Liver (tissue), 3 donors: ENCODE data around the gene HMX1.

Experiments used
- EGR1 ChIP-seq, 2 donors: IDR thresholded peaks; 2 replicates each; pipeline ENCODE4 v1.6.1; 2016 to 2018; ENCODE audit warnings: antibody characterized with exemption in 2 of 2, low read depth in 2 of 2
- GABPA ChIP-seq, 2 donors: IDR thresholded peaks in 1 of 2; conservative IDR thresholded peaks in 1 of 2; 2 replicates each; pipeline ENCODE4 v1.6.1; 2016; ENCODE audit warnings: antibody characterized with exemption in 2 of 2, mild to moderate bottlenecking in 1 of 2, moderate library complexity in 1 of 2
- JUND ChIP-seq, 2 donors: IDR thresholded peaks; 2 replicates each; pipeline ENCODE4 v1.6.1; 2016; ENCODE audit warnings: antibody characterized with exemption in 2 of 2
- NR2F2 ChIP-seq: IDR thresholded peaks from 2 replicates; pipeline ENCODE4 v1.6.1; 2016; ENCODE audit warnings: antibody characterized with exemption
- RAD21 ChIP-seq, 2 donors: IDR thresholded peaks; 2 replicates each; pipeline ENCODE4 v1.6.1; 2016; ENCODE audit warnings: antibody characterized with exemption in 2 of 2, mild to moderate bottlenecking in 2 of 2
- SP1 ChIP-seq: IDR thresholded peaks from 2 replicates; pipeline ENCODE4 v1.6.1; 2018; ENCODE audit warnings: antibody characterized with exemption, mild to moderate bottlenecking
- TAF1 ChIP-seq: conservative IDR thresholded peaks from 2 replicates; pipeline ENCODE4 v1.6.1; 2016; ENCODE audit warnings: antibody characterized with exemption, mild to moderate bottlenecking
- TF ChIP-seq, protein P1 (sequence below): fragments of 150-350 bp; IDR thresholded peaks from 2 replicates; pipeline ENCODE4 v1.5.1; 2017; ENCODE audit warnings: improper control_type of control experiment, low read depth, low read length; ENCODE audit not compliant: missing input control
- TF ChIP-seq, protein P2 (sequence below): IDR thresholded peaks from 2 replicates; pipeline ENCODE4 v1.6.1; 2016; ENCODE audit warnings: antibody characterized with exemption
- TF ChIP-seq, protein P3 (sequence below): IDR thresholded peaks from 2 replicates; pipeline ENCODE4 v1.6.1; 2016; ENCODE audit warnings: antibody characterized with exemption, mild to moderate bottlenecking
- TF ChIP-seq, protein P4 (sequence below): IDR thresholded peaks from 2 replicates; pipeline ENCODE4 v1.6.1; 2016; ENCODE audit warnings: antibody characterized with exemption
- donor health status: healthy.
- donor health status: healthy.

DNA sequence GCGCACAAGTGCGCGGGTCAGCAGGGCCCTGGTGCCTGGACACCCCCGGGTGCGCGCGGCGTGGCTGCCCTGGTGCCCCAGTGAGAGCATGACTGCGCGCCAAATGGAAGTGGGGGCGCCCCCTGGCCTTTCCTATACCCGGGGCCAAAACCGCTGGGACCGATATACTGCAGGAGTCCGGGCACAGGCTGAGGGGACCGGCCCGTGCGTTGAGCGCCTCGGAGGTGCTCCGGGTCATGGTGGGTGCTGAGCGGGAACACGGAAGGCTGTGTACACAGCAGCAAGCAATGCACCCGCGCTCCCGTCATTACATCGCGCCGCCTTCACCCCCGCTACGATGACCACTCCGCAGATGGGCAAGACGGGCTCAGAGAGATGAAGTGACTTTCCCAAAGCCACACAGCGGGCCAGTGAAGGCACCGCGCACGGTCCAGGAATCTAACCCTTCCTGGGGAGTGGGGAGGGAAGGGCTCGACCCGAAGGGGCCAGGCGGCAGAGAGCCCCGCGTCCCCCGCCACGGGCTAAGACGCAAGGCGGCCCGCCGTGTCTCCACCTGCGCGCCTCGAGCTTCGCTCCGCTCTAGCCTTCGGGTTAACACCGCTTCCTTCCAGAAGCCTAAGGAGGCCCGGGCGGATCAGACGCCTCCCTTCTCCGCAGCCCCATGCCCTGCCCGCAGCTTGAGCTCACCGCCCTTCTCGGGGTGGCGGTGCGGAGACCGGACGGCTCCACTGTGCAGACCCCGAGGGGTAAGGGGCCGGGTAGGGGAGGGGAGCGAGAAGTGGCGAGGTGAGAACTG is 11.3 kb downstream of the HMX1 start:
- TF ChIP-seq, protein P1, sequence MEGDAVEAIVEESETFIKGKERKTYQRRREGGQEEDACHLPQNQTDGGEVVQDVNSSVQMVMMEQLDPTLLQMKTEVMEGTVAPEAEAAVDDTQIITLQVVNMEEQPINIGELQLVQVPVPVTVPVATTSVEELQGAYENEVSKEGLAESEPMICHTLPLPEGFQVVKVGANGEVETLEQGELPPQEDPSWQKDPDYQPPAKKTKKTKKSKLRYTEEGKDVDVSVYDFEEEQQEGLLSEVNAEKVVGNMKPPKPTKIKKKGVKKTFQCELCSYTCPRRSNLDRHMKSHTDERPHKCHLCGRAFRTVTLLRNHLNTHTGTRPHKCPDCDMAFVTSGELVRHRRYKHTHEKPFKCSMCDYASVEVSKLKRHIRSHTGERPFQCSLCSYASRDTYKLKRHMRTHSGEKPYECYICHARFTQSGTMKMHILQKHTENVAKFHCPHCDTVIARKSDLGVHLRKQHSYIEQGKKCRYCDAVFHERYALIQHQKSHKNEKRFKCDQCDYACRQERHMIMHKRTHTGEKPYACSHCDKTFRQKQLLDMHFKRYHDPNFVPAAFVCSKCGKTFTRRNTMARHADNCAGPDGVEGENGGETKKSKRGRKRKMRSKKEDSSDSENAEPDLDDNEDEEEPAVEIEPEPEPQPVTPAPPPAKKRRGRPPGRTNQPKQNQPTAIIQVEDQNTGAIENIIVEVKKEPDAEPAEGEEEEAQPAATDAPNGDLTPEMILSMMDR: no peak
- TF ChIP-seq, protein P2, sequence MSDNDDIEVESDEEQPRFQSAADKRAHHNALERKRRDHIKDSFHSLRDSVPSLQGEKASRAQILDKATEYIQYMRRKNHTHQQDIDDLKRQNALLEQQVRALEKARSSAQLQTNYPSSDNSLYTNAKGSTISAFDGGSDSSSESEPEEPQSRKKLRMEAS: no peak
- TF ChIP-seq TAF1 (no peak), RAD21 (IDR thresholded peaks at IDR 0.05) (no peak), JUND (IDR thresholded peaks at IDR 0.05) (no peak), NR2F2 (no peak), SP1 (no peak), EGR1 (IDR thresholded peaks at IDR 0.05; ENCODE audit: low read depth in 2 of 2) (no peak), GABPA (IDR thresholded peaks at IDR 0.05 in 1 of 2, conservative IDR thresholded peaks at IDR 0.05 in 1 of 2) (no peak)
- TF ChIP-seq, protein P3, sequence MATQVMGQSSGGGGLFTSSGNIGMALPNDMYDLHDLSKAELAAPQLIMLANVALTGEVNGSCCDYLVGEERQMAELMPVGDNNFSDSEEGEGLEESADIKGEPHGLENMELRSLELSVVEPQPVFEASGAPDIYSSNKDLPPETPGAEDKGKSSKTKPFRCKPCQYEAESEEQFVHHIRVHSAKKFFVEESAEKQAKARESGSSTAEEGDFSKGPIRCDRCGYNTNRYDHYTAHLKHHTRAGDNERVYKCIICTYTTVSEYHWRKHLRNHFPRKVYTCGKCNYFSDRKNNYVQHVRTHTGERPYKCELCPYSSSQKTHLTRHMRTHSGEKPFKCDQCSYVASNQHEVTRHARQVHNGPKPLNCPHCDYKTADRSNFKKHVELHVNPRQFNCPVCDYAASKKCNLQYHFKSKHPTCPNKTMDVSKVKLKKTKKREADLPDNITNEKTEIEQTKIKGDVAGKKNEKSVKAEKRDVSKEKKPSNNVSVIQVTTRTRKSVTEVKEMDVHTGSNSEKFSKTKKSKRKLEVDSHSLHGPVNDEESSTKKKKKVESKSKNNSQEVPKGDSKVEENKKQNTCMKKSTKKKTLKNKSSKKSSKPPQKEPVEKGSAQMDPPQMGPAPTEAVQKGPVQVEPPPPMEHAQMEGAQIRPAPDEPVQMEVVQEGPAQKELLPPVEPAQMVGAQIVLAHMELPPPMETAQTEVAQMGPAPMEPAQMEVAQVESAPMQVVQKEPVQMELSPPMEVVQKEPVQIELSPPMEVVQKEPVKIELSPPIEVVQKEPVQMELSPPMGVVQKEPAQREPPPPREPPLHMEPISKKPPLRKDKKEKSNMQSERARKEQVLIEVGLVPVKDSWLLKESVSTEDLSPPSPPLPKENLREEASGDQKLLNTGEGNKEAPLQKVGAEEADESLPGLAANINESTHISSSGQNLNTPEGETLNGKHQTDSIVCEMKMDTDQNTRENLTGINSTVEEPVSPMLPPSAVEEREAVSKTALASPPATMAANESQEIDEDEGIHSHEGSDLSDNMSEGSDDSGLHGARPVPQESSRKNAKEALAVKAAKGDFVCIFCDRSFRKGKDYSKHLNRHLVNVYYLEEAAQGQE: no peak
- TF ChIP-seq, protein P4, sequence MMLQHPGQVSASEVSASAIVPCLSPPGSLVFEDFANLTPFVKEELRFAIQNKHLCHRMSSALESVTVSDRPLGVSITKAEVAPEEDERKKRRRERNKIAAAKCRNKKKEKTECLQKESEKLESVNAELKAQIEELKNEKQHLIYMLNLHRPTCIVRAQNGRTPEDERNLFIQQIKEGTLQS: no peak
